ENCODE data around the gene PPP1R1B. TPM values are rescaled to one million over a fixed set of nuclear protein-coding genes. Genes with fewer than 3 reads are reported as not detected.

PPP1R1B gene
- polyA plus RNA-seq, 1 donor from 2014 or later = 1.8 TPM

GRCh38 chr17:39679521-39680192 is 52.9 kb downstream of the PPP1R1B start:
- no peak overlapping the region for H2AFZ ChIP-seq (ENCODE audit: low read depth, low read length)
- H3K27me3 ChIP-seq (ENCODE audit: insufficient read depth, low read depth, low read length) = no peaks in the 10 kb centered on the region
- no peaks in the 10 kb centered on the region for H3K9me2 ChIP-seq (ENCODE audit: insufficient read depth, low read length)
- no peak overlapping the region for H3K9ac ChIP-seq (ENCODE audit: low read length)
- H3K9me3 ChIP-seq (ENCODE audit: low read length) = no peaks in the 10 kb centered on the region
- H3F3A ChIP-seq (ENCODE audit: insufficient read depth, low read length, poor library complexity, severe bottlenecking) = no peaks in the 10 kb centered on the region
- no peak overlapping the region for H3K4me3 ChIP-seq (ENCODE audit: low read length)
- H3K27ac ChIP-seq (ENCODE audit: low read length) = no peak overlapping the region
- H3K79me2 ChIP-seq (replicated peaks; ENCODE audit: insufficient read depth, low read length) = no peaks in the 10 kb centered on the region
- H3K36me3 ChIP-seq (ENCODE audit: insufficient read depth, low read length) = no peaks in the 10 kb centered on the region
- TF ChIP-seq EP300 (conservative IDR thresholded peaks at IDR 0.05; ENCODE audit: poor library complexity, severe bottlenecking) (no peak), POLR2AphosphoS5 (IDR thresholded peaks at IDR 0.05) (no peak), EZH2 (IDR thresholded peaks at IDR 0.05; ENCODE audit: borderline replicate concordance, insufficient read depth, low read length, poor library complexity, severe bottlenecking) (no peak), CTCF (IDR thresholded peaks at IDR 0.05; ENCODE audit: poor library complexity, severe bottlenecking) (no peak), MXI1 (conservative IDR thresholded peaks at IDR 0.05; ENCODE audit: poor library complexity, severe bottlenecking) (no peak), RAD21 (conservative IDR thresholded peaks at IDR 0.05) (no peak), SMC3 (conservative IDR thresholded peaks at IDR 0.05; ENCODE audit: poor library complexity) (no peak), REST (IDR thresholded peaks at IDR 0.05; ENCODE audit: borderline replicate concordance) (no peak), TAF1 (IDR thresholded peaks at IDR 0.05; ENCODE audit: low read depth) (no peak)
- no peaks in the 10 kb centered on the region for H4K20me1 ChIP-seq (ENCODE audit: insufficient read depth)
- no peak overlapping the region for H3K4me2 ChIP-seq (ENCODE audit: low read length)

- Histone ChIP-seq H3K4me3 (ENCODE audit: low read length) (no peak overlapping the region), H3K4me2 (ENCODE audit: low read length) (no peak overlapping the region), H3K36me3 (ENCODE audit: insufficient read depth, low read length) (no peaks in the 10 kb centered on the region), H3K79me2 (replicated peaks; ENCODE audit: insufficient read depth, low read length) (no peaks in the 10 kb centered on the region), H3K9ac (ENCODE audit: low read length) (no peak overlapping the region), H3K27me3 (ENCODE audit: insufficient read depth, low read depth, low read length) (no peaks in the 10 kb centered on the region), H3K9me3 (ENCODE audit: low read length) (no peaks in the 10 kb centered on the region), H2AFZ (ENCODE audit: low read depth, low read length) (no peak overlapping the region), H3F3A (ENCODE audit: insufficient read depth, low read length, poor library complexity, severe bottlenecking) (no peaks in the 10 kb centered on the region), H3K9me2 (ENCODE audit: insufficient read depth, low read length) (no peaks in the 10 kb centered on the region), H4K20me1 (ENCODE audit: insufficient read depth) (no peaks in the 10 kb centered on the region), H3K27ac (ENCODE audit: low read length) (no peak overlapping the region)
- TF ChIP-seq MXI1 (conservative IDR thresholded peaks at IDR 0.05; ENCODE audit: poor library complexity, severe bottlenecking) (no peak), CTCF (IDR thresholded peaks at IDR 0.05; ENCODE audit: poor library complexity, severe bottlenecking) (no peak), EZH2 (IDR thresholded peaks at IDR 0.05; ENCODE audit: borderline replicate concordance, insufficient read depth, low read length, poor library complexity, severe bottlenecking) (no peak), TAF1 (IDR thresholded peaks at IDR 0.05; ENCODE audit: low read depth) (no peak)
Observed at GRCh38 chr17:39683295-39683939, 56.7 kb downstream of the PPP1R1B start.
